ENCODE results near the gene CUL4A. TPM values are rescaled to one million over a fixed set of nuclear protein-coding genes. Genes with fewer than 3 reads are reported as not detected.

CUL4A gene
- total RNA-seq, 6 experiments from 2014 or later: 90.5 to 104 (median 97.0) TPM

GRCh38 chr13:113220141-113220598, 10.8 kb downstream of the CUL4A start:
- H3K27ac Mint-ChIP-seq: peak overlapping the region; percentile 75
- H3K4me3 Mint-ChIP-seq: no peak overlapping the region; the same call in 1 of the 2 replicates
- no peak for TF ChIP-seq CTCF (IDR thresholded peaks at IDR 0.05)
- peaks cover 38% of the 10 kb centered on the region for H3K36me3 Mint-ChIP-seq (ENCODE audit: low read depth)
- H3K9me3 Mint-ChIP-seq: no peaks in the 10 kb centered on the region
- DNase-seq: no peak
- peaks cover 2% of the 10 kb centered on the region; the same call in 1 of the 2 replicates for H3K27me3 Mint-ChIP-seq (ENCODE audit: insufficient read depth)
- H3K4me1 Mint-ChIP-seq (ENCODE audit: low read depth): peaks cover 27% of the 10 kb centered on the region

- Mint-ChIP-seq H3K27ac (peak overlapping the region; percentile 71), H3K27me3 (ENCODE audit: insufficient read depth) (peaks cover 2% of the 10 kb centered on the region; the same call in 1 of the 2 replicates), H3K36me3 (ENCODE audit: low read depth) (peaks cover 38% of the 10 kb centered on the region), H3K9me3 (no peaks in the 10 kb centered on the region), H3K4me3 (no peak overlapping the region; the same call in 1 of the 2 replicates), H3K4me1 (ENCODE audit: low read depth) (peaks cover 27% of the 10 kb centered on the region)
- no peak for DNase-seq
- TF ChIP-seq CTCF (IDR thresholded peaks at IDR 0.05): peak; percentile 62
Measured at GRCh38 chr13:113220877-113221276, 11.5 kb downstream of the CUL4A start.

DNA sequence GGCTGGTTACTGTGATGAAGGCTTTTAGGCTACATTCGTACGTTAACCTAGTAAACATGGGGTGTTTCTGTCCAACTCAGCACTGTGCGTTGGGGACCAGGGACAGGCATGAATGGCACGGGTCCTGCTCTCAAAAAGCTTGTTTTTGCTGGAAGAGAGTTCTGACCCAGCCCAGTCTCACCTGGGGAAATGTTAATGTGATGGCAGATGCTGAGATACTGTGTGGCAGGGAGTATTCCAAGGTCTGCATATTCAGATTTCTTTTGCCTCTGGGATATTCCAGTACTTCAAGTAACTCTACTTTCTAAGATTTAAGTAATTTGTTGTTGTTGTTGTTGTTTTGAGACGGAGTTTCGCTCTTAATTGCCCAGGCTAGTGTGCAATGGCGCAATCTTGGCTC, 13.7 kb downstream of the CUL4A start:
- no peak overlapping the region for H3K27ac Mint-ChIP-seq
- H3K27me3 Mint-ChIP-seq (ENCODE audit: insufficient read depth): peaks cover 2% of the 10 kb centered on the region; the same call in 1 of the 2 replicates
- H3K36me3 Mint-ChIP-seq (ENCODE audit: low read depth): peaks cover 53% of the 10 kb centered on the region
- H3K4me1 Mint-ChIP-seq (ENCODE audit: low read depth): peaks cover 27% of the 10 kb centered on the region
- H3K9me3 Mint-ChIP-seq: no peaks in the 10 kb centered on the region
- no peak for TF ChIP-seq CTCF (IDR thresholded peaks at IDR 0.05)
- H3K4me3 Mint-ChIP-seq: no peak overlapping the region; the same call in 1 of the 2 replicates
- DNase-seq: no peak

DNA sequence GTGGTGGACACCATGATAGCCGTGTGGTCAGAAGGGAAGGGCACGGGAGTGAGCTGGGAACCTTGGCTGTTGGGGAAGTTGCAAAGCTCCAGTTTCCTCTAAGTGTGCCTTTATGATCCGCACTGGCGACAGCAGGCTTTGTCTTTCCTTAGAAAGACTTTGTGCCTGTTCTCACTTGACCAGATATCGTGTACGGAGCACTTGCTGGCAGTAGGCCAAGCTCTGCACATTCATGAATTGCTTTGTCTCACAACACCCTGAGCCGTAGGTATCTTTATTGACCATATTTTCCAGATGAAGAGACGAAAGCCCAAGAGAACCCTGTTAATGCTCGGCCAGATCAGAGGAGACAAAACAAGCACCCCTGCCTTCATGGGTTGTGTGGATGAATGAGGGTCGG, 15.1 kb downstream of the CUL4A start:
- Mint-ChIP-seq H3K27me3 (ENCODE audit: insufficient read depth) (peaks cover 2% of the 10 kb centered on the region; the same call in 1 of the 2 replicates), H3K4me1 (ENCODE audit: low read depth) (peaks cover 24% of the 10 kb centered on the region), H3K9me3 (no peaks in the 10 kb centered on the region), H3K27ac (no peak overlapping the region), H3K36me3 (ENCODE audit: low read depth) (peaks cover 59% of the 10 kb centered on the region), H3K4me3 (no peak overlapping the region)
- no peak for TF ChIP-seq CTCF (IDR thresholded peaks at IDR 0.05)
- DNase-seq: no peak

DNA sequence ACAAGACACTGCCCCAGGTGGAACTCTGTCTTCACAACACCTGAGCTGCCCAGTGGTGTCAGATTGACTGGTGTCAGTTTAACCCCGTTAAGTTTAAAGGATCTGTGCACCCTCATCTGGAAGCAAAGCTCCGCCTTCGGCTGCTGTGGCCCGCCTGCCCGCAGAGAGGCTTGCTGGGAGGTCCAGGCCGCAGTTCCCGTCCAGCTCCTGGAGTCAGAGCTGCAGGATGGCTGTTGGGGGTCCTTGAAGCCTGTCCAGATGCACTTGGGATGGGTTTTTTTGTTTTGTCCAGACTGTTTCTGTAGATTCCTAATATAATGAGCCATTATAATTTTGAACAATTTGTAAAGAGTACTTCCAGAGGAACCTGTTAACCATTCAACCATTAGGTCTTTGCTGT, 16.1 kb downstream of the CUL4A start:
- H3K27me3 Mint-ChIP-seq (ENCODE audit: insufficient read depth): peaks cover 3% of the 10 kb centered on the region; the same call in 1 of the 2 replicates
- H3K27ac Mint-ChIP-seq: no peak overlapping the region
- H3K4me3 Mint-ChIP-seq: no peak overlapping the region
- peaks cover 61% of the 10 kb centered on the region for H3K36me3 Mint-ChIP-seq (ENCODE audit: low read depth)
- H3K4me1 Mint-ChIP-seq (ENCODE audit: low read depth): peaks cover 13% of the 10 kb centered on the region
- DNase-seq: no peak
- no peak for TF ChIP-seq CTCF (IDR thresholded peaks at IDR 0.05)
- no peaks in the 10 kb centered on the region for H3K9me3 Mint-ChIP-seq

All from HFFc6 (cell line).